ENCODE measurements around the gene PDE4B. TPM values are rescaled to one million over a fixed set of nuclear protein-coding genes. Genes with fewer than 3 reads are reported as not detected.

The PDE4B gene
- total and polyA plus RNA-seq, 10 of the 15 experiments (the other 5 are each of a cell fraction or from before 2014, with no cell fraction given) = 3.0 to 13.2 (median 5.7) TPM

GRCh38 chr1:66415866-66416265 lies 623.2 kb downstream of the PDE4B start:
- DNase-seq (ENCODE audit: low read depth, low spot score) (no peak), ATAC-seq (no peak), FAIRE-seq (no peak)
- CTCF ChIA-PET = no interaction called here
- Histone ChIP-seq H3K27ac (ENCODE audit: control insufficient read depth, insufficient read depth) (no peak overlapping the region), H3K9me3 (replicated peaks; ENCODE audit: control insufficient read depth, insufficient read depth, low read length) (peaks cover 3% of the 10 kb centered on the region; the same call in 2 of the 3 replicates), H2AFZ (ENCODE audit: control insufficient read depth, low read depth, low read length) (no peak overlapping the region), H4K20me1 (ENCODE audit: control insufficient read depth, insufficient read depth) (no peaks in the 10 kb centered on the region), H3K9ac (ENCODE audit: control insufficient read depth, insufficient read depth, low read length) (no peak overlapping the region), H3K4me1 (ENCODE audit: control insufficient read depth, insufficient read depth, low read length) (no peaks in the 10 kb centered on the region; the same call in 1 of the 2 replicates), H3K79me2 (ENCODE audit: control insufficient read depth, insufficient read depth, low read length) (no peaks in the 10 kb centered on the region), H3K4me2 (ENCODE audit: control insufficient read depth, insufficient read depth) (no peak overlapping the region), H3K36me3 (ENCODE audit: control insufficient read depth in 2 of 2, insufficient read depth in 2 of 2, low read length in 1 of 2) (no peaks in the 10 kb centered on the region), H3K4me3 (no peak overlapping the region), H3K27me3 (replicated peaks in 1 of 2; ENCODE audit: control insufficient read depth in 2 of 2, insufficient read depth in 2 of 2, low read length in 1 of 2) (no peaks in the 10 kb centered on the region)
- in situ Hi-C loops (cut with MboI) (no loop called here), intact Hi-C loops (cut with micrococcal nuclease; ENCODE audit: unreplicated experiment) (no loop called here)
- POLR2A ChIA-PET = no interaction called here
- no peak for TF ChIP-seq ZNF207 (IDR thresholded peaks at IDR 0.05; ENCODE audit: borderline replicate concordance)
- WGBS (ENCODE audit: insufficient coverage, insufficient replicate concordance, low lambda C conversion rate, missing lambda C conversion rate) = 100% methylated on average over 1 of the region's 1 CpG
- RAD21 ChIA-PET (ENCODE audit: unreplicated experiment) = interaction anchor here (1.0 kb wide), 1 partner anchor 22 kb away, joined by 3 read pairs; no protein-coding TSS in a partner anchor
- no TSS peak for BruUV-seq (replicated peaks)
- SMC1A ChIA-PET (ENCODE audit: uncharacterized antibody, unreplicated experiment) = interaction anchor here (1.5 to 4.8 kb wide), 2 partner anchors 20 to 29 kb away, joined by 4 to 21 read pairs; no protein-coding TSS in a partner anchor

GRCh38 chr1:66416295-66416694 lies 623.6 kb downstream of the PDE4B start:
- no peak overlapping the region for H3K9ac ChIP-seq (ENCODE audit: control insufficient read depth, insufficient read depth, low read length)
- no peaks in the 10 kb centered on the region; the same call in 1 of the 2 replicates for H3K4me1 ChIP-seq (ENCODE audit: control insufficient read depth, insufficient read depth, low read length)
- no peak for FAIRE-seq
- ChIA-PET CTCF (interaction anchor here (1.3 kb wide), 1 partner anchor 20 kb away, joined by 3 read pairs; no protein-coding TSS in a partner anchor), RAD21 (ENCODE audit: unreplicated experiment) (interaction anchor here (1.0 kb wide), 1 partner anchor 21 kb away, joined by 3 read pairs; no protein-coding TSS in a partner anchor), POLR2A (no interaction called here), SMC1A (ENCODE audit: uncharacterized antibody, unreplicated experiment) (no interaction called here)
- no peaks in the 10 kb centered on the region for H4K20me1 ChIP-seq (ENCODE audit: control insufficient read depth, insufficient read depth)
- H3K9me3 ChIP-seq (replicated peaks; ENCODE audit: control insufficient read depth, insufficient read depth, low read length) = peaks cover 3% of the 10 kb centered on the region; the same call in 2 of the 3 replicates
- in situ Hi-C loops (cut with MboI) (no loop called here), intact Hi-C loops (cut with micrococcal nuclease; ENCODE audit: unreplicated experiment) (no loop called here)
- no peak overlapping the region for H3K4me3 ChIP-seq
- BruUV-seq (replicated peaks) = no TSS peak
- H3K27ac ChIP-seq (ENCODE audit: control insufficient read depth, insufficient read depth) = no peak overlapping the region
- H2AFZ ChIP-seq (ENCODE audit: control insufficient read depth, low read depth, low read length) = no peak overlapping the region
- no peaks in the 10 kb centered on the region for H3K36me3 ChIP-seq (ENCODE audit: control insufficient read depth in 2 of 2, insufficient read depth in 2 of 2, low read length in 1 of 2)
- H3K79me2 ChIP-seq (ENCODE audit: control insufficient read depth, insufficient read depth, low read length) = no peaks in the 10 kb centered on the region
- H3K4me2 ChIP-seq (ENCODE audit: control insufficient read depth, insufficient read depth) = no peak overlapping the region
- no peaks in the 10 kb centered on the region for H3K27me3 ChIP-seq (replicated peaks in 1 of 2; ENCODE audit: control insufficient read depth in 2 of 2, insufficient read depth in 2 of 2, low read length in 1 of 2)
- DNase-seq (ENCODE audit: low read depth, low spot score) = no peak
- 92% methylated on average over 3 of the region's 3 CpGs for WGBS (ENCODE audit: insufficient coverage, insufficient replicate concordance, low lambda C conversion rate, missing lambda C conversion rate)
- TF ChIP-seq CREM (IDR thresholded peaks at IDR 0.05; ENCODE audit: low read depth) (no peak), FOS (IDR thresholded peaks at IDR 0.05; ENCODE audit: borderline replicate concordance, extremely low read depth, insufficient read length) (no peak), HDAC2 (IDR thresholded peaks at IDR 0.05) (no peak), EZH2 (IDR thresholded peaks at IDR 0.05; ENCODE audit: borderline replicate concordance, control insufficient read depth, low read depth, low read length) (no peak), SP1 (IDR thresholded peaks at IDR 0.05; ENCODE audit: low read depth, low read length) (no peak), SREBF2 (IDR thresholded peaks at IDR 0.05; ENCODE audit: low read length) (no peak), RCOR1 (conservative IDR thresholded peaks at IDR 0.05; ENCODE audit: low read depth, low read length) (no peak), SRF (IDR thresholded peaks at IDR 0.05; ENCODE audit: low read depth in 2 of 2, low read length in 2 of 2) (no peak), STAT3 (IDR thresholded peaks at IDR 0.05; ENCODE audit: low read depth, low read length) (no peak), PAX5 (IDR thresholded peaks at IDR 0.05; ENCODE audit: borderline replicate concordance, low read depth, low read length) (no peak), TAF1 (IDR thresholded peaks at IDR 0.05; ENCODE audit: borderline replicate concordance, low read depth, low read length) (no peak), BCL11A (IDR thresholded peaks at IDR 0.05; ENCODE audit: low read depth, low read length) (no peak), NFYA (IDR thresholded peaks at IDR 0.05; ENCODE audit: borderline replicate concordance, low read depth, low read length) (no peak), CHD4 (IDR thresholded peaks at IDR 0.05) (no peak), HDAC6 (IDR thresholded peaks at IDR 0.05; ENCODE audit: unreplicated experiment) (no peak), NRF1 (conservative IDR thresholded peaks at IDR 0.05; ENCODE audit: low read depth, low read length) (no peak), EP300 (IDR thresholded peaks at IDR 0.05; ENCODE audit: borderline replicate concordance in 1 of 2, control insufficient read depth in 1 of 2, low read depth in 2 of 2, low read length in 2 of 2) (no peak)
- ATAC-seq = no peak

All from GM12878 (cell line).